HG03354 (cell line): ENCODE data around the gene DYNLT4.
"Not testable (repeated sequence)": the region's sequence is repeated elsewhere in the genome, so short reads cannot be mapped to it uniquely, and the experiment has no call there.

Experiments used
- ATAC-seq: cut with Tn5 transposase; IDR thresholded peaks from one replicate; pipeline ENCODE4 v1.9.1; 2021; ENCODE audit warnings: mild to moderate bottlenecking; ENCODE audit not compliant: unreplicated experiment, poor library complexity, severe bottlenecking

DYNLT4 gene, protein sequence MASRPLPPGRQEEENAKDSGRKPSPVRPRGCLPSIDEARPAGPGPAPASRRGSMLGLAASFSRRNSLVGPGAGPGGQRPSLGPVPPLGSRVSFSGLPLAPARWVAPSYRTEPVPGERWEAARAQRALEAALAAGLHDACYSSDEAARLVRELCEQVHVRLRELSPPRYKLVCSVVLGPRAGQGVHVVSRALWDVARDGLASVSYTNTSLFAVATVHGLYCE

DNA sequence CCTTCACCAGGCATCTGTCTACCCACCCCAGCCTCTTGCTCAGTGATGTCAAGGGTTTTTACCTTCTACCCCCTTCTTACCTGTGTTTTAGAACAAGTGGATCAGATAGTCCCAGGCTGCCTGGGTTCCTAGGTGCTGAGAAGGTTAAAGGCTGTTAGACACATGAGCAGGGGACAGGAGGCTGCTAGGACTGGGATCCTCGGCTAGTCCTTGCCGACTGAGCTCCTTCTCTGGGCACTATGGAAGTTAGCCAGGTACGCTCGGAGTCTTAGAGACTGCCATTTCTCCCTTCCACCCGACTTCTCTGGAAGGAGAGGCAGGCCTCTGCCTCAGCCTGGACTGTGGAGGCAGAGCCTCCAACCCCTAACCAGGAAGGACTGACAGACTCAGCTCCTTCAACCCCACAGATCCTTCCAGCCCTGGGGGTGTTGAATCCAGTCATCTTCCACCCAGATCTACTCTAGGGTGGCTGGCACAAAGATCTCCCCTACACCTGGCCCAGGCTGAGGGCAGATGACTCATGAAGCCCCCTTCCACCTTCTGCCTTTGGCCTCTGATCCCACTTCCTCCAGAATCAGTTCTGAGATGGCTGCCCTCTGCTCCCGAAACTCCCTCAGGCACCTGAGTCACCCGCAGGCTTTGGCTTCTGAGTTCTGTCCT, at the start of gene DYNLT4:
TSS of gene DYNLT4 (minus strand) at position 648 of the 660 bp plus-strand sequence. CDS start 683 bp downstream, outside the sequence.
- no peak for ATAC-seq

DNA sequence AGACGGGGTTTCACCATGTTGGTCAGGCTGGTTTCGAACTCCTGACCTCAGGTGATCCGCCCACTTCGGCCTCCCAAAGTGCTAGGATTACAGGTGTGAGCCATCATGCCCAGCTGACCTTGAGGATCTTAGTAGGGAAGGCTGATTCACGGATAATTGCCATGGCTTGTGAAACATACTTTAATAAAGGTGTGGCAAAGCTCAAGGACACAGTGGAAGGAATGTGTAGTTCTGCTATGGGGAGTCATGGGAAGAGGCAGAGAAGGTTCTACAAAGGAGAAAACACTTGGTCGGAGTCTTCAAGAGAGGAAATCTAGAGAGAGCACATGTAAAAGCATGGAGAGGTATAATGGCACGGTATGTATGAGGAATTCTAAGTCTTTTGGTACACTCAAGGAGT, 48.6 kb upstream of the DYNLT4 start:
- ATAC-seq, result no peak

DNA sequence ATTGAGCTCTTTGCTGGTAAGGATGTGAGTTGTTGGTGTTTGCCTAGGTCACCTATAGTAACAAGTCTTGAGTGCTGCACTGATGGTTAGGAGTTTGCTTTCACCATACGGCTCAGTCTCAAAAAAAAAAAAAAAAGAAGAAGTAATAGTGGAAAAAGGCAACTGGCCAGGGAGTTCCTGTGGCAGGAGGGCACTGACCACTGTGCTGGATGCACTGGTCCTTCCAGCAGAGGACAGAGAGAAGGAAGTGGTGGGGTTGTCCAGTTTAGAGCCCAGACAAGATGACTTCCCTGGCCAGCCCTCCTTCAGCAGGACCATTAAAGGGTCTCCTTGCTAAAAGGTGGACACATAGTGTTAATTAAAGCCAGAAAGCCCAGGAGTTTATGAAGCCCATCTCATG, 47.8 kb upstream of the DYNLT4 start:
- no peak for ATAC-seq

DNA sequence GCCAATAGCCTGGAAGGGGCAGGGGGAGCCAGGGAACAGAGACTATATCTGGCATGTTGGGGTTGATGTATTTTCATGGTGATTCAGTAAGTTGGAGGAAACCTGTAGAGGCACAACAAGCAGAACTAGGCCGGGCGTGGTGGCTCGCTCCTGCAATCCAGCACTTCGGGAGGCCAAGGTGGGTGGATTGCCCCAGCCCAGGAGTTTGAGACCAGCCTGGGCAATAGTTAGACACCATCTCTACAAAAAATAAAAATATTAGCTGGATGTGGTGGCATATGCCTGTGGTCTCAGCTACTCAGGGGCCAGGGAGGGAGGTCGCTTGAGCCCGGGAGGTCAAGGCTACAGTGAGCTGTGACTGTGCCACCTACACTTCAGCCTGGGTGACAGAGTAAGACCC, 46.0 kb upstream of the DYNLT4 start:
- no peak for ATAC-seq

DNA sequence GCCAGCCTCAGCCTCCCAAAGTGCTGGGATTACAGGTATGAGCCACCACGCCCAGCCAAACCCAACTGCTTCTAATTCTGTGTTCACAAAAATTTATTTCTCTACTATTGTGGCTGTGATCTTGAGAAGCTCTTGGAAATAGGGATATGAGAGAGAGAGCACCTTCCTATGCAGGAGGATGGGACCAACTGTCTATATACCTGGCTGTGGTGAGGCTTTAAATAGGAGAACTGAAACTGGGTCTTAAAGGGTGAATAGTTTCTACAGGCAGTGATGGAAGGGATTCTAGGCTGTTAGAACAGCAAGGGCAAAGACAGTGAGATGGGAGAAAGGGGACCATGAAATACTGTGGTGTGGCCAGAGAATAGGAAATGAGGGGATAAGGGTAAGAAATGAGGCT, 44.2 kb upstream of the DYNLT4 start:
- no peak for ATAC-seq

DNA sequence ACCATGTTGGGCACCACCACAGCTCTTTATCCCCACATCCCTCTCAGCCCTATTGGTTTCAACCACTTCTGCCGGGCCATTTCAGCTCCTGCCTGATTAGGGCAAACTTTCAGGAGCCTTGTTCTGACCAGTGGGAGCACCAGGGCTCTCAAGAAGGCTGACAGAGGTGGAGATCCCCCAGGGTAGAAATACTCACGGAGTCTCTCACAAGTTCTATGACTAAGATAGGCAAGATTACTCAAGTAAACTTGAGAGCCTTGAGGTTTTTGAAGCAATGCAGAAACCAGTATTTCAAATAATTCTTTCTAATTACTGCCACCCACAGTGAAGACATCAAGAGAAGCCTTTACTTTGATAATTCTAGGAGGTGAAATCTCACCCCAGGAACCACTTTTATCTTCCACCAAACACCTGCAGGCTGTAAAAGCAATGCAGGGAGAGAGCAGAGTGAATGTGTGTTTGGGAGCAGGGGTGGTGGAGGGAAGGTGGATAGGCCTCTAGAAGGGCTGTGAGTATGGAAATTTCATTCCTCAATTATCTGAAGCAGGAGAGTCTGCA, 42.5 kb upstream of the DYNLT4 start:
- no peak for ATAC-seq

DNA sequence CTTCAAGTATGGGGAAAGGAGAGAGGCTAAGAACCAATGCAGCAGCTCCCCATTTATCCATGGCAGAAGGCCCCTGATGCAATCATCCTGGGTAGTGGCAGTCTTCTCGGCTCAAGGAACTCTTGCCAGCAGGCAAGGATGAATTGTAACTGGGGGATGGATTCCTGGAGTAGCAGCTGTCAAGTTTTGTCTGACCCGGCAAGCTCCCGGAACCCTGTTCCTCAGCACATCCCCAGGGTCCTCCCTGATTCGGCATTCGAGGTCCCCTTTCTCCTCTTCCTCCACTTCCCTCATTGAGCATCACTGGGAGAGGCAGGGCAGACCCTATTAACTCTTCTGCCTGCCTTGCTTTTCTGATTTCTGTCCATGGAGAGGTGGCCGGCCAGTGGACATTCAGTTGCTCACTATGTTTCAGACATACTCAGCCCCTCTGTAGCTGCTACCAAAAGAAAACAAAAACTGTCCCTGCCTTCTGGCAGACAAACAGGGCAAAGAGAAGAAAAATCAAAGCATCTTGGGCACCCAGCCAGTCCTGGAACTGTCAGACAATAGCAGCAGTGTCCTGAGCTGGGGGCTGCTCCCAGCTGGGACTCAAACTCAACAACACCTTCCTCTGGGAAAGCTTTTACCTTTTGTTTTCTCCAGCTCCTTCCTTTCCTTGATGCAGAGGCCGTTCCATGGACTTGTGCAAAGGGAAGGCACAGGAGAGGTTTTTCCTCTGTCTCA, 41.5 kb upstream of the DYNLT4 start:
- no peak for ATAC-seq

DNA sequence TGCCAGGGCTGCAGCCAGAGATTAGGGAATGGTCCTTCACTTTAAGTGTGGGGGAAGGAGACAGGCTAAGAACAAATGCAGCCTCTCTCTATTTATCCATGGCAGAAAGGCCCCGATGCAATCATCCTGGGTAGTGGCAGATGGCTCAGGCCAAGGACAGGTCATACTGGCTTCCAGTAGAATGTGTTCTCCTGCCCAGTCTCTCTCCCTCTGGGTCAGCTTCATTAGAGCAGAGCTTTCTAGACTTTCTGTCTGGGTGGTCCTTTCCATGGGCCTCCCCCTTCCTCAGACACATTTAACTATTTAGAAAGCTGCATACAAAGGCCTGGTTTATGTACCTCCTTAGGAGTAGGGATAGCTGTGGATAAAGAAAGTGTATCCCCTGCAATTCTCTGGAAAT, 40.7 kb upstream of the DYNLT4 start:
- ATAC-seq, result no peak

DNA sequence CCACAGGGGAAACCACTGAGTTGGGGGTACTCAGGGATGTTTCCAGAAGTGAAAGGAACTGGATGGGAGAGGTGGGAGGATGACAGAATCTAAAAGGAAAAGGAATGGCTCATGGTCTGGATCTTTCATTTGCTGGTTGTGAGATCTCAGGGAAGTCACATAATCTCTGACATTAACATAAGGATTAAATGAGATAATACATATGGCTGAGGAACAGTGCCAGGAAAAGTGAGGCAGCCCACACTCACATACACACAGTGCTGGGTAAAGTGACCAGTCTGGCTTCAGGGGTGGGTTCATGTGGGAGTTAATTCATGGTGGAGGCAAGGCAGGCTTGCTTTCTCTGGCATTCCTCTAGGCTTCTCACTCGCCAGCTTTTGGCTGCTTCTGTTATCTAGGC, 39.8 kb upstream of the DYNLT4 start:
- no peak for ATAC-seq

DNA sequence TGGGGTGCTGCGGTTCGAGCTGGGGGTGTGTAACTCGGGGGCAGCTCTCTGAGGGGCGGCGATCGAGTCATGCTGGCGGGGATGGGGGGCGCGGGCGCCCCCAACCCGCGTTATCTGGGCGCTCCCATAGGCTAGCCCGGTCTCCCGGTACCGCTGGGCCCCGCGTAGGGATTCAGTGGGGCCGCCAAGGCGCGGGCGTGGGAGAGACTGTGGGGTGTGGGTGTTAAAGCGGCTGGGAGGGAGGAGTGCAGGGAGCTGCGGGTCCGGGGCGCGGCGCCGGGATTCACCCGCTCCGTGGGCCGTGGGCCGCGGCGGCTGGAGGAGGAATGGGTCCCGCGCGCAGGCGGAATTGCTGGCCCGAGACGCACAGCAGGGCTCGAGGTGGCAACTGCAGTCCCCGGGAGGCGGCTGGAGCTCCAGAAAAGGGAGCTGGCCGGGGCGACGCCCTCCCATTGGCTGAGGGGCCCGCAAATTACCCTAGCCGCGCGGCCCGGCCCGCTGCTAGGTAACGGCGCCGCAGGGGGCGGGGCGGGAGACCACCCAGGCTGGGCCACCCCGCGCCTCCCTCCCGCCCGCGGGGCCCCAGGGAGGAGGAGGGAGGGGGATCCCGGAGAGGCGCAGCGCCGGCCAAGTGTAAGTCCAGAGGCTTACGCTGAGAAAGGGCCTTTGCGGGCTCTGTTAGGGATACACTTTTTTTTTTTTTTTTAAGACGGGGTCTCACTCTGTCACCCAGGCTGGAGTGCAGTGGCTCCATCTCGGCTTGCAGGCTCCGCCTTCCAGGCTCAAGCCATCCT, 35.9 kb upstream of the DYNLT4 start, which contains the start of gene PTCH2:
TSS of gene PTCH2 (minus strand) at position 392 of the 794 bp plus-strand sequence. CDS start at position 71, 321 bp downstream.
- no peak for ATAC-seq

DNA sequence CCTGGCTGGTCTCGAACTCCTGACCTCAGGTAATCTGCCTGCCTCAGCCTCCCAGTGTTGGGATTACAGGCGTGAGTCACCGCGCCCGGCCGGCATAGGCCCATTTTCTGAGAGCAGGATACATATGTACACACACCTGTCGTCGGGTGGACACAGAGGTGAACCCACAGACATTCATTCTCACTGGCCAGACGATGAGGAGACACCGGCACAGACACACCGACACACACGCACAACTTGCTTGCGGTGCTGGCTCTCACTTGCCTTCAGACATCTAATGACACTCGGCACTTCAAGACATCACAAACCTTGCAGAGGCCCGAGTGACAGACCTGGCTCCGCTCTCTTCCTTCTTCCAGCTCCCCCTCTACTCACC, 35.3 kb upstream of the DYNLT4 start:
- no peak for ATAC-seq

DNA sequence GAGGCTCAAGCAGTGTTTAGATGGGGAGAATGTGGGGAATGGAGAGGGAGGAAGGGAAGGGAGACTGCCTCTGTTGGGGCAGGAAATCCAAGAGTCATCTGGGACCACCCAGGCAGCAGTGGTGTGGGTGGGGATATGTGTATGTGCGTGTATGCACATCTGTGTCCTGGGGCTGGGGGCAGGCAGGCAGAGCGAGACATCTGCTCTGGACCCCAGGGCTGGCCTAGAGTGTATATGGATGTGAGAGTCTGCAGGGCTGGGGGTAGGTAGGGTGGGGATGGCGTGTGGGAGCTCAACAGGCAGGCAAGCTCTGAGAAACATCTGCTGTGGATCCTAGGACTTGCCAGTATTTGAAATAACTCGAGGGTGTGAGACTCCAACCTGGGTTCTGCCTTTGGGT, 32.4 kb upstream of the DYNLT4 start:
- ATAC-seq, result no peak

DNA sequence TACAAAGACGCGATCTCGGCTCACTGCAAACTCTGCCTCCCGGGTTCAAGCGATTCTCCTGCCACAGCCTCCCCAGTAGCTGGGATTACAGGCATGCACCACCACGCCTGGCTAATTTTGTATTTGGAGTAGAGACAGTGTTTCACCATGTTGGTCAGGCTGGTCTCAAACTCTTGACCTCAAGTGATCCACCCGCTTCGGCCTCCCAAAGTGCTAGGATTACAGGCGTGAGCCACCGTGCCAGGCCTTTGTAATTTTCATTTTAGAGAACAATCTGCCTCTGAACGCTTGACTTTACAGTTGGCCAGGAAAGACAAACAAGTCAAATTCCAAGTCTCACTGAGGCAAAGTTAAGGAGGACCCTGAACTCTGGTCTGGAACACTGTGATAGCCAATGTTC, 31.1 kb upstream of the DYNLT4 start:
- ATAC-seq, result not testable (repeated sequence)

DNA sequence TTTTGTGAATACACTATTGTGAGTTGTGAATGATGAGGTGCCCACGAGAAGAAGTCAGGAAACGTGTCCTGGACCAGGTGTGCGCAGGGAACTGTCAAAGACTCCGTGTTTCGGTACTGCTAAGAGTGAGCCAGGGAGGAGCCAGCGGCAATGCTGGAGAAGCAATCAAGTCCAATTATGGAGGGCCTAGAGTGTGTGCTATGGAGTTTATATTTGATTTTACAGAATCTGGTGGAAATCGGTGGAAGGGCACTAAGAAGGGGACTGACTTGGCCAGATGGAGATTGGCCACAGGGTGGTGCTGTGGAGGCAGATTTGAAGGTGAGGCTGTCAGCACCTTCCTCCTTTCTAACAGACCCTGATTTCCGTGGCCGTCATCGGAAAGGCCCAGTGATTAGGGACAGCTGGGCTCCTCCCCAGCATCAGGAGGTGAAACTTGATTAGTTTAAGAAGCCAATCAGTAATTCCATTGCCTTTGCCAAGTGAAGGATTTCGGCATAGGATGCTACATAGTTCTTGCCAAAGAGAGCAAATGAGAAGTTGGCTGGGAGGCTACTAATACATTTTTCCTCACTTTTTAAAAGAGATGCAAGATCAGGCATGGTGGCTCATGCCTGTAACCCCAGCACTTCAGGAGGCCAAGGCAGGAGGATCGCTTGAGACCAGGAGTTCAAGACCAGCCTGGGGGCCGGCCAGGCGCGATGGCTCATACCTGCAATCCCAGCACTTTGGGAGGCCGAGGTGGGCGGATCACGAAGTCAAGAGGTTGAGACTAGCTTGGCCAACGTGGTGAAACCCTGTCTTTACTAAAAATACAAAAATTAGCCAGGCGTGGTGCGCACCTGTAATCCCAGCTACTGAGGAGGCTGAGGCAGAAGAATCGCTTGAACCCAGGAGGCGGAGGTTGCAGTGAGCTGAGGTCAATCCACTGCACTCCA, 28.9 kb upstream of the DYNLT4 start:
- ATAC-seq, result peak; percentile 82

DNA sequence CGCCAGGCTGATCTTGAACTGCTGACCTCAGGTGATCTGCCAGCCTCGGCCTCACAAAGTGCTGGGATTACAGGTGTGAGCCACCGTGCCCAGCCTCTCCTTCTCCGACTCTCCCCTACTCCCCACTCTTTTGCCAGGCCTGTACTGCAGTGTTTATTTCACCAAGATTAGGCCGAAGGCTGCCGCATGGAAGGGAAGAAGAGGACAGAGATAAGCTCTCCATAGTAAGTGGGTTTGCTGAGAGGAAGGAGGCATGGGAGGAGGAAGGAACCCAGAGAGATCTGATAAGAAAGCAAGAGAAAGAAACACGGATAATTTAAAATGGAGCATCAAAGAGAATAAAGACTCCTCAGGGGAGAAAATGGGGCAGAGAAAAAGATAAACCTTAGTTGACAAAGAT, 27.2 kb upstream of the DYNLT4 start:
- ATAC-seq, result no peak

DNA sequence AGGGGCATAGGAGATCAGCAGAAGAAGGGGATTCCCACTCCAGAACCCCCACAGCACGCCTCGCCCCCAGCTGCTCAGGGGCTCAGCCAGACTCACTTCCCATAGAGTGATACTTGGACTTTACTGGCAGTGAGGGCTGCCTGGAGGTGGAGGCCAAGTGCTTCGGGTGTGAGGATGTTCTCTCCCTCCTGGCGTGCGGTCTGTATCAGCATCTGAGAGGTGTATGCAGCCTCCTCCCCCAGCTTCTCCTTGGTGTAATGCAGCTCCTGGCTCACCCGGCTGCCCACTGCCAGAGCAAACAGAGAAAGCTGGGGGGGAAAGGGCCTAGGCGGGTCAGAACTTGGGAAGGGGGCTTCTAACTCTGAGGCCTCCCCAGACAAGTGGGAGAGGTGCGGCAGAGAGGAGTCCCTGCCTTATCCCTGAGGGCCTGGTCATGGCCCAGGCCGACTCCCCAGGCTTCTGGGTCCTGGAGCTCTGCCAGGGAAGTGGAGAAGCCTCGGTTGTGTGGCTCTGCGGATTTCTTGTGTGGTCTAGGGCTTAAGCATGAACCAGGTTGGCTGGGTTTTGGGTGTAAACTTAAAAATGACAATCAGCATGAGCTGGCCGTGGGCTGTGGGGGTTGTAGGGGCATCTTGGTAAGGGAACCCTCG, 25.0 kb upstream of the DYNLT4 start:
- ATAC-seq, result no peak

DNA sequence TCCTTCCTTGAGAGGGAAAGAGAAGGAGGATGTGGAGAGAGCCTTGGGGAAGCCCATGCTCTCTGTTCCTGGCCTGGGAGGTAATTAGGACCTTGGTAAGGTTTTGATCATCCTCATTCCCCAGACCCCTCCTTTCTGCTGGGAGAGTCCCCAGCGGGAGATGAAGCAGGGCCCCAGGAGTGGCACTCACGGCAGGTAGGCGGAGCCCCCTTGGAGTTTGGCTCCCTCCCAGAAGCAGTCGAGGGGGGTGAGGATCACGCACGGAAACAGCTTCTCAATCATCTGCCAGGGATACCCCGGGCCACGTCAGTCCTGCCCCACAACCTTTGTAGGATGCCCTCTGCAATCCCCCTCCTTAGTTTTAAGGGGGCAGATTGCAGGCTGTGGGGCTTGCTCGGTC, 24.4 kb upstream of the DYNLT4 start:
- no peak for ATAC-seq

DNA sequence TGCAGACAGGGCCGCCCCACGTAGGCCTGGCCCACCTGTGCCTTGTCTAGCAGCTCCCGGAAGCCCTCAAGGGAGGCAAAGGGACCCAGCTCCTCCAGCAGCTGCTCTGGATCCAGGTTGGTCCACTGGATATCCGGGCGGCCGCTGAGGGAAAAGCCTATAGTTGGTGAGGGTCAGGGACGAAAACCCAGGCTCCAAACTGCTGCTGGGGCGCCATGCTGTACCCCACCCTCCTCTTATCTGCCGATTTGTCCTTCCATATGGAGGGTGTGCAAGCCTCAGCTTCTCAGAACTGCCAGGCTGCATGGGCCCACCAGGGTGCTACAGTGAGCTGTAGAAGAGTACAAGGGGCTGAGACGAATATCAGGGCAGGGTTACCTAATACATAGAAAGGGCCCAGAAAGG, 23.8 kb upstream of the DYNLT4 start:
- ATAC-seq, result no peak
